Measurements from ENCODE around the gene BSPRY. TPM values are rescaled to one million over a fixed set of nuclear protein-coding genes. Genes with fewer than 3 reads are reported as not detected.

The BSPRY gene
- 0.52 TPM for polyA plus RNA-seq (ENCODE audit: insufficient read length)

DNA sequence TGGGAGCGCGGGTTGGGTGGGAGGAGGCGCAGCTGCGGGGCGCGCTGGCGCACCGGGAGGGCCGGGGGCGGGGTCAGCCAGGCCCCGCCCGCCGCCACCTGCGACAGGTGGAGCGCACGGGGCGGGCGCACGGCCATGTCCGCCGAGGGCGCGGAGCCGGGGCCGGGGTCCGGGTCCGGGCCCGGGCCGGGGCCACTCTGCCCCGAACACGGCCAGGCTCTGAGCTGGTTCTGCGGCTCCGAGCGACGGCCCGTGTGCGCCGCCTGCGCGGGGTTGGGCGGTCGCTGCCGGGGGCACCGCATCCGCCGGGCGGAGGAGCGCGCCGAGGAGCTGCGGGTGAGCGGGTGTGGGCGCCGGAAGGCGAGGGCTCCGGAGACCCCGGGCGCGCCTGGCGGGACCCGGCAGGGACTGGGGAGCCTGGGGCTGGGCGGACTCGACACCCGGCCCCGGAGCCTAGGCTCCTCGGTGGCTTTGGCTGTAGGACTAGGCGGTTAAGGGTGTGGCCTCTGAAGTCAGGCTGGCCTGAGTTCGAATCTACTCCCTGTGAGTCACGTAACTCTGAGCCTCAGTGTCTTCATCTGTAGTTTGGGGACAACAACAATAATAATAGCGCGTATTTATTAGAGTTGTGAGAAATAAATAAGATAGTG, at the start of gene BSPRY:
TSS of gene BSPRY (plus strand) at position 97 of the 650 bp plus-strand sequence. CDS start at position 136, 39 bp downstream.
- DNase-seq = no peak

DNA sequence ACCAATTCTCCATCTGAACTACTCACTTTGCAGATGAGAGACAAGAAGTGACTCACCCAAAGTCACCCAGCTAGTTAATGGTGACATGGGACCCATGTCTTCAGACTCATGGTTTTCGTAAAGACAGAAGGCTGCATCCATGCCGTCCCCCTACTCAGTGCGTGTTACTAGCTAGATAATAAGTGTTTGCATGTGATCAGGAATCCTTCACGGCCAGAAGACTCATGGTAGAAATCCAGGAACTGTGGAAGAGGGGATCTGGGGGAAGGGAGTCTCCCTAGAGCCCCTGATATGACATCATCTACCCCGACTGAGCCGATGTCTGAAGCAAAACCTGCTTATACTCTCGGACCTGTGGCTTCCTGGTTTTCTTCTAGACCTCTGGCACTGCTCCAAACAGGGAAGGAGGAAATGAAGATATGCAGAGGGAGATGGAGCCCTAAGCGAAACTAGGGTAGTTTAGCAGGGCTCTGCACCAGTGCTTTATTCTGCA, 49.5 kb upstream of the BSPRY start:
- DNase-seq = peak; percentile 33

DNA sequence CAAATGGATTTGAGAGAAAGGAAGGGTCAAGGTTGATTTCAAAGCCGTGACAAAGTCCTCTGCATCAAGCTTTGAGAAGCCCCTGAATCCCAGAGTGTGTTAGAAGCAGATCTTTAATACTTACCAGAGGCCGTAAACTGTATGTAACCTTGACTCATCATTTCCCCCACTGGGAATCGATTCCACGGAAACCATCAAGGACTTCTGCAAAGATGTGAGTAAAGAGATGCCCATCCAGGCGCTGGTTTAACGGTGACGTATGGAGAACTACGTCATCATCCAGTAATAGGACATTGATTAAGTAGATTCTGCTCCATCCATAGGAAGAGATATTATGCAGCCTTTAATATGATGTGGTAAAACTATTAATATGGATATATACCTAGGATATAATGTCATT, 47.8 kb upstream of the BSPRY start:
- no peak for DNase-seq

DNA sequence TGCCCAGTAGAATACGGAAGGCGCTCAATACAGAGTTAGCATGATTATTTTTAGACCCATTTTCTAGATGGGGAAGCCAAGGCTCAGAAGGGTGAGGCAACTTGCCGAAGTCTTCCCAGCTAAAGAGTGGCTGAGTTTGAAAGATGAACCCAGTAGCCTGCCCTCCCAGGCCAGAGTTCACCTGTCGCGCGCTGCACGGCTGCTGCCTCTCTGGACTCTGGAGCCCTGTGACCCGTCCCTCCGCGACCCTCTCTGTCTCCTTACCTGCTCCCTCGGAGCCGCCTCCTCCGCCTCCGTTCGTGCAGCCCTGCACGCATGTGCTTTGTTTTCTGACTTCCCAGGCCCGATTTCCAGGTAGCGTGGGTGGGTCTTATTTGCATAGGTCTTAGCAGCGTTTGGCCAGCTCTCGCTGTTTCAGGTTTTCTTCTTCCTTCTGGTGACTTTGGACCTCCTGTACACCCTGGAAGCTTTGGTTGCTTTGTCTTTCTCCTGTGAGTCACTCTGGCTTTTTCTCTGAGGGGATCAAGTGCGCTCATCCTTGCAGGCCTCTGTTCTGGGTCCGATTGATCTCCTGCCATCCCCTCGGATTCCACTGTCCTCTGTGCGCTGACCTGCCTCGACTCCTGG, 46.4 kb upstream of the BSPRY start, which contains the start of gene RNF183:
TSS of gene RNF183 (minus strand) at position 585 of the 627 bp plus-strand sequence. CDS start 5,192 bp downstream, outside the sequence.
- no peak for DNase-seq

DNA sequence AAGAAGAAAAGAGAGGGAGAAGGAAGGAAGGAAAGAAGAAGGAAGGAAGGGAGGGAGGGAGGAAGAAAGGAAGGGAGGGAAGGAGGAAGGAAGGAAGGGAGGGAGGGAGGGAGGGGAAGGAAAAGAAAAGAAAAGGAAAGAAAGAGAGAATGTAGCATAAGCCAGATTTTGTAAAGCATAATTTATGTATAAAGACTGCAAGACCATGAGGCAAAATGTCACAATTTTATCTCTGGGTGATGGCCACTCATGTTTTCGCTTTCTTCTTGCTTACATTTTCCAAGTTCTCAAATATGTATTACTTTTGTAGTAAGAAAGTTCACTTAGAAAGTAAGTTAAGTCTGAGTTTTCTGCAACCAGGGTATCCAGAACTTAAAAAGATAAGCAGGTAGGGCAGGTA, 42.8 kb upstream of the BSPRY start:
- no peak for DNase-seq

DNA sequence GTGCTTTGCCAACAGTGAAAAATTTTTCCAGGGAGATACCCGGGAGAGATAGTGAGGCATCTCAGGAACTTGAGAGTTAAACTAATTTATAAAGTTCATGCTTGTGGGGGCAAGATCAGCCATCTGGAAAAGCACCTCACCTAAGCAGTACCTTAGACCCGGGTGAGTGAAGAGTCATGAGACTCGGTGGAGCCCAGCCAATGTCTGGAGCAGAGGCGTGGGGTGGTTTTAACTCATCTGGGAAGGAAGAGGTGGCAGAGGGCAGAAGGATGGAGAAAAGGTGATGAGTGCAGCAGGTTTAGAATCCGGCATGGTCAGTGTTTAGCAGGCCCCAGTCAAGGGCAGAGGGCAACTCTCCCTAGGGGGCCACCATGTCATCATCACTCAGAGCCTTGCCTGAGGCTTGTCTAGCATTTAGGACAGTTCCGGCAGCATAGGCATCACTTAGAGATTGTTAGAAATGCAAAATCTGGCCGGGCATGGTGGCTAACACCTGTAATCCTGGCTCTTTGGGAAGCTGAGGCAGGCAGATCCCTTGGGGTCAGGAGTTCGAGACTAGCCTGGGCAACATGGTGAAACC, 41.9 kb upstream of the BSPRY start:
- DNase-seq = no peak

DNA sequence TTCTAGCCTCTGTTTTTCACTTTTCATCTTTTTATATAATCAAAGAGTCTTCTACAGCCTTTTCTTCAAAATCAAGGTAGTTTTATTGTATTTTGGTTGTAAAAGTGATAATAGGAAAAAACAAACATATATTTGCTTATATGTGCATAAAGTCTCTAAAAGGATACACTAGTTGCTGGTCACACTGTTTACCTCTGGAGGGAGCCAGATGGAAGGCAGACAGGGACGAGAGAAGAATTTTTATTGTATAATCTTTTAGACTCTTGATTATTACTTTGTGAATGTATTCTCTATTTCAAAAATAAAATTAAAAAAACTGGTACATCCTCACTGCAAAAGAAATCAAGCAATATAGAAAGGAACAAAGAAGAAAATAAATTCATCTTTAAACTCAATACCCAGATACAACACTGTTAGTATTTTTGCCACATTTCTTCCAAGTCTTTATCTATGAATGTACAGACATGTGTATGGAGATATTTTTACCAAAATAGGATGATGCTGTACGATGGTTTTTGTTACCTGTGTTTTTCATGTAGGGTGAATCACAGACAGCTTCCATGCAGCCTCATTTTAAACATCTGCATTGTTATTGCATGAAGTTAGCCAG, 40.0 kb upstream of the BSPRY start:
- DNase-seq = peak; percentile 33

DNA sequence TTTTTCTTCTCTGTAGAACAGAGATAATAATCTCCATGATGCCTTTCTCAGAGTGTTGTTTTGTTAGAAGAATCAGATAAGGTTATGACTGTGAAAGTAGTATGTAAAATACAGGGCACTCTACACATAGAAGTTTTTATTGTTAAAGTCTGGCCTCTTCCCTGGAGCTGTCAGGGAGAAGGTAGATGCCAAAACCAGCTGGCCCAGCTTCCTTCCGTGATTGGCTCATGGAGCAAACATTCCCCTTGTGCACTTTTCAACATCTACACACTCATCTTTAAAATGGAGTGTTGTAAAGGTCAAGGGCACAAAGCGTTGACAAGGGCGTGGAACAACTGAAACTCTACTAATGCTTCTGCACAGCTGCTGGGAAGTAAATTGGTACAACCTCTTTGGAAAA, 38.8 kb upstream of the BSPRY start:
- no peak for DNase-seq

DNA sequence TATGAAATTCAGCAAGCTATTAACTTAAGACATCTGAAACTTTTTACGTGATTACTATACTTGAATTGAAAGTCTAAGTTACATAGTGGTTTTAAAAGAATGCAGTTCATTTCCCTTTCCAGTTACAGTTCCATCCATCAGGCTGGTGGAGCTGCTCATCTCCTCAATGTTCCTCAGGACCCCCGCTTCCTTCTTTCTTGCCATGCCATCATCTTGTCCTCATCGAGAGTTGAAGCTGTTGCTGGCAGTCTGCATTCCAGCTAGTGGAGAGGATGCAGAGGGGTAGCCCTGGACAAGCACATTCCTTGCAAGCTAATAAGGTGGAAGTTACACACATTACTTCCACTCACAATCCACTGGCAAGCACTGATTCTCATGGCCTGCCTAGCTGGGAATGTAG, 37.4 kb upstream of the BSPRY start:
- no peak for DNase-seq

DNA sequence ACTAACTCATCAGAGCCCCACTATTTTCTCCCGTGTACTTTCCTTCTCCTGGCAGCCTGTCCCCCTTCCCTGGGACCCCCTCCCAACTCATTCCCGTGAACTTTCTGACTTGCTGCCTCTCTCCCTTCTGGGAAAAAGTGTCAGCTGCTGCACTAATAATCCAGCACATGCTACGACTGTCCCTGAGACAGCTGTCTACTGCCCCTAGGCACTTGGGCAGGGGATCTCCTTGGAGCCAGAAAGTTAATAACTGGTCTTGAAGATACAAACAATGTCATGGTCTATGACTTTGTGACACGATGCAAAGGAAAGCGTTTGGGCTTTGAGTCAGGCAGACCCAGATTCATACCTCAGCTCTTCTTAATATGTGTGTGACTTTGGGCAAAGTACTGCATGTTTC, 36.1 kb upstream of the BSPRY start:
- no peak for DNase-seq

DNA sequence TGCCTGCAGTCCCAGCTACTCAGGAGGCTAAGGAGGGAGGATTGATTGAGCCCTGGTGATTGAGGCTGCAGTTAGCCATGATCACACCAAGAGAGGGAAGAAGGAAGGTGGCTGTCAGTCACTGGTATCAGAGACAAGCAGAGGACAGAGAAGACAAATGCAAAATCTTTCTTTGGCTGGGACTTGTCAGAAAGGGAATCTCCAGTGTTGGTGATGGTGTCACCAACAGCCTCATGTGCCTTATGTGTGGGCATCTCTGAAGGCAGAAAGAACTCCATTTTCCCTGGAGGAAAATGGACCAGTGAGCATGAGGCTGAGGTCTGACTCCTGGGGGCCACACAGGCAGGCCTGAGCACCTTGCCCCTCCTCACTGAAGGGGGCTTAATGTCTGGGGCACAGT, 34.1 kb upstream of the BSPRY start:
- no peak for DNase-seq

DNA sequence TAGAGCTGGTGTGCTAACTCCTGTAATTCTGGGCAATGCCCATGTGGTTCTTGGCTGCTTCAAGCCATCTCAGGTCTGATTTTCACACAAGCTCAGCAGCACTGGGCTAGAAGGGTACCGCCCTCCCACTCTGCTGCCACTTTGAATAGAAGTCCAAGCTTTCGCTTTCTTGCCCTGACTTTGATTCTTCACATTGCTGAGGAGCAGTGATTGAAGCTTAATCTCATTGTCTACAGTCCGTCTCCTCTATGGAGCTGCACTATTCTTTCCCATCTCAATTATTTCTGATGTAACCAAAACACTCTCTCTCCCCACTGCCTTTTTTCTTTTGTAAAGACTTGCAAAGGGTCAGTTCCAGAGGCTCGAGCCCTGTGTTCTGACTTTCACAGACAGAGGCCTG, 33.3 kb upstream of the BSPRY start:
- no peak for DNase-seq

DNA sequence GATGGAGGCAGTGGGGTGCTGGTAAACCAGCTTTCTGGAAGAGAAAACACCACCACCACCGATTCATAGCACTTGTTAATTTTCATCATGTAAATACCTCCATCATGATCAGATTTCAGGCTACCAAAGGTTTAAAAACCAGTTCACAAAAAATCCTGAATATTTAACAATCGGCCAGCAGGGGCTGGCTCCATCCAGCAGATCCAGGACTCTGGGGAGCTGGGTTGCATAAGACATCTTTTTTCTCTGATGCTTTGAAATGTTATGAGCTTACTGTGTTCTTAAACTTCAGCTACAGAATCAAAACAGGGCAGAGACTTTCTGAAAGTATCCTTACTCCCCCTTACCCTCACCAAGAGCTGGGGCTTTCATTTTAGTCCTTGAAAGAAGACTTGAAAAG, 31.6 kb upstream of the BSPRY start:
- DNase-seq = no peak

DNA sequence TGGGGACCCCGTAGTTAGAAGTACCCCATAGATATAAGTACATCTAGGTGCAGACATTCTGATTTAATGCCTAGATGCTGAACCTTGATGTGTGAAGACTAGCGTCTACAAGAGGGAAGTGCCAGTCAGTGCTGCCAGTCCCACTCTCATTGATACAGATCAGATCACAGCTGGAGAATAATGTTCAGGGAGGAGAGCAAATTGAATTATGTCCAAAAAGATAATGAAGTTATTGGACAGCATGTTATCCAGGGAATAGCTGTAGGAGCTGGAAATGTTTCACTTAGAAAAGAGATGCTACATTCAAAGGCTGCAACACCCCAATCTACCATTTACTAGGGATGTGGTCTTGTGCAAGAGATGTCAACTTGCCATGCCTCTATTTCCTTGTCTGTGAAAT, 30.3 kb upstream of the BSPRY start:
- no peak for DNase-seq

DNA sequence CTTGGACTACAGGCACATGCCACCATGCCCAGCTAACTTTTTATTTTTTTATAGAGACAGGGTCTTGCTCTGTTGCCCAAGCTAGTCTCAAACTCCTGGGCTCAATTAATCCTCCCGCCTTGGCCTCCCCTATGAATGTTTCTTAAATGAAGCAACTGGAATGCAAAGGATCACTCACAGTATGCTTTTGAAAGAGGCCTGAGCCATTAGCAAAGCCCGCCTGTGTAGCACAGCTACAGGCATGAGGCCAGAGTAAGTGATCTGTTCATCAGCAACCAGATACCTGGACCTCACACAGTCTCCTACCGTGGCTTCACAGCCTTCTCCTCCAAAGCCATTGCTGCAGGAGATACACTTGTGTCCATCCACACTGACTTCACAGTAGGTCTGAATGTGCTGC, 29.3 kb upstream of the BSPRY start:
- no peak for DNase-seq

DNA sequence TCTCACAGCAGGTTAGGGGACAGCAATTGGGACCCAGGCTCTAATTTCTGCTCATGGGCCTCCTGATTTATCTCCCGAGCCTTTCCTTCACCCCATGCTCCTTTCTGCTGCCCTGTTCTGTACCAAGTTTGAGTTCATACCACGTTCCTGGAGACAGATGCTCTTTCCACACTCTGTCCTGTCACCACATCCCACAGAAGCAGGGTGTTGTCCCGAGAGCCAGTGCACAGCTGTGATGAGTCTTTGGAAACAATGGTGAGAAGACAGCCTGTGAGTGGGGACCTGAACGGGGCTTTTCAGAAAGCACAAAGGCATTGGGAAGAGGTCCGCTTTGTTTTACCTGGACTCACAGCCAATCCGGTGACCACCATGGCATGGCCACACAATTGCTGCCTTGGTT, 26.7 kb upstream of the BSPRY start:
- DNase-seq = no peak

DNA sequence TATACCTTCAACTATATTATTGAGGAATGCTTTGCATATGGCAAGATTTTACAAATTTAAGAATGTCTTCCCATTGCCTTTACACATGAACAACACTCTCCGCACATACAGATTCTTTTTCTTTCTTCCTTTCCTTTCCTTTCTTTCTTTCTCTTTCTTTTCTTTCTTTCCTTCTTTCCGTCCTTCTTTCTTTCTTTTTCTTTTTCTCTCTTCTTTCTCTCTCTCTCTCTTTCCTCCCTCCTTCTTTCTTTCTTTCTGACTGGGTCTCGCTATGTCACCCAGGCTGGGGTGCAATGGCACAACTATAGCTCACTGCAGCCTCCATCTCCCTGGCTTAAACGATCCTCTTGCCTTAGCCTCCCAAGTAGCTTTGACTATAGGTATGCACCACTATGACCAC, 23.1 kb upstream of the BSPRY start:
- DNase-seq = no peak

DNA sequence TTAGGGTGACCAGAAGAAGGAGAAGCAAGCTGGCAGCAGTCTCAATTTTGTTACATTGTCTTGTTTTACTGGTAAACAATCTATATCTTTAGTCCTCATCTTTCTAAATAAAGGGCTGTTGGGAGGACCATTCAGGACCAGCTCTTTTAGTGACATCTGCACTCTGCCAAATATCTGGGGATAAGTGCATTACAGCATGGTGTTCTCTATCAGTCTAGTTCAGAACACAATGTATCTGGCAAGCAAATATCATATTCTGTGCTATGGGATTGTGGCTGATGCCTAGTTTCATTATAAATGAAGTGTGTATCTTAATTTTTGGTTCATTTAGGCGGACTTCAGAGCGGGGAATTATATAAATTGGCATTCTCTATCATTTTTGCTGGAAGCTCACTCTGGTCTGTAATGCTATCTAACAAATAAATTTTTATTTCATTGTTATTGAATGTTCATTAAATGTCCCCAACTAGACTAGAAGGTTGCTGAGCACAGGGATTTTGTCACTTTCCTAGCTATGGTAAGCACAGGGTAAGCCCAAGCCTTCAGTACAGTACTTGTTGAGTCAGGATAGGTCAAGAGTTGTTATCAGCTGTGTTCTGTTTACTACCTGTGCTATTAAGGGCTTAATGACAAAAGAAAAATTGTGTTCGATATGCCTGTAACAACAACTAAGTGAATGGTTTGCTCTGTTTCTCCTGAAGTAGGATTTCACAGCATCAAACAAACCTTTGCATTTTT, 21.1 kb upstream of the BSPRY start:
- no peak for DNase-seq

DNA sequence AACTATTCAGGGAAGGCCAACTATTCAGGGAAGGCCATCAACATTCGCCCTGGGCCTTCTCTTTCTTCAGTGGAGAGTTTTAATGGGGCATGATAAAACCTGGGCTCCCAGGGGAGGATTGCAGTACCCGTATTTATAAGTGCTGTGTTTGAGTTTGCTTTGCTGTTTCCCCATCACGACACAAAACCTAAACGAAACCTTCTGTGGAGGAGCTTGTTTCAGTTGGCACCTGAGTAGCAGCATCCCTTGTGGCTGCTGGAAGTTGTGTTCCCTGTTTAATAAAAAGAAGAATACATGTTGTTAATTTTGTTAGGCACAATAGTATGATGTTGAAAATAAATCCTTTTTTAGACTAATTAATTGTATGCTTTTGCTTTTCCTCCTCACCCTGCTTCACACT, 17.6 kb upstream of the BSPRY start:
- no peak for DNase-seq

DNA sequence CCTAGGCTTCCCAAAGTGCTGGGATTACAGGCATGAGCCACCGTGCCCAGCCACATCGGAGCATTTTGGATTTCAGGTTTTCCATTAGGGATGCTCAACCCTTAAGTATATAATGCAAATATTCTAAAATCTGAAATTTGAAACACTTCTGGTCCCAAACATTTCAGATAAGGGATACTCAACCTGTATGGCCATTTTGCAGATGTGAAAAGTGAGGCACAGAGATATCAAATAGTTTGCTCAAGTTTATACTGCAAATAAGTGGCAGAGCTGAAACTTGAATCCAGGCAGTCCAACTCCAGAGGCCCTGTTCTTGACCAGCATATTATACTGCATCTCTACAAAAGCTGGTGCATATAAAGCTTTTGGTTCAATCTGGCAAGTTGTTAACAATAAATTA, 11.6 kb upstream of the BSPRY start:
- DNase-seq = no peak

DNA sequence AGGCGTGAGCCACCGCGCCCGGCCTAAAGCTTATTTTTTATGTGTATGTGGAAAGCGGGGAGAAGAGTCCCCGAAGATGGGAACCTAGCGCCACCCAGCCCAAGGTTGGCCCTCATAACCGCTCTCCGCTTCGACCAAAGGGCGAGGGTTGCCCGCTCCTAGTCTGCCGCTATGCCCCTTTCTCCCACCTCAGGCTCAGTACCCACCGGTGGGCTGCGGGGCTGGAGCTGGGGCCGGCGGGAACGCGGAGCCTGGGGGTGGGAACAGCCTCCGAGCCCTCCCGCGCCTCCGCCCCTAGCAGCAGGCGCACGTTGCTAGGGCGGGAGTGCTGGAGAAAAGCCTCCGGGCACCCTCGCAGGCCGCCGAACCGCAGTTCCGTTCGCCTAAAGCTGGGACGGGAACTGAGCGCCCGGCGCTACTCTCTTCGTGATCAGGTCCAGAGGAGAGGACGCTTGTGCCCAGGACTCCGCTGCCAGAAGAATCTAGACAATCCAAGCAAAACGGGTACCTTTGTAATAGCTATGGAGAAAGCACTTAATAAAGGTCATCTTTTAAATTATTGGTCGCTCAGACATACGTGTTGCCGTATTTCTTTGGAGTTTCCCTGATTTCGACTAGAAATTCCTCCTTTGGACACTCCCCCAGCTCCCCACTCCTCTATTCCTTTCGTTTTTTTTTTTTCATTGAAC, 9.2 kb upstream of the BSPRY start, which contains the start of gene WDR31:
TSS of gene WDR31 (minus strand) at position 265 of the 689 bp plus-strand sequence. CDS start 8,253 bp downstream, outside the sequence.
- DNase-seq = peak; percentile 92

All from hindlimb muscle (tissue), 1 donor.